ES-I3 (cell line): ENCODE measurements around the gene LENG8.
A peak's percentile ranks its signal among the peaks of the same experiment; 100 is the strongest.

Source experiments
- H3K36me3 ChIP-seq: 2 replicates; pipeline ENCODE4 v1.6.1; 2013; ENCODE audit warnings: mild to moderate bottlenecking, low read length, control low read depth, moderate library complexity; ENCODE audit not compliant: insufficient read depth
- H3K4me1 ChIP-seq: 2 replicates; pipeline ENCODE4 v1.6.1; 2013; ENCODE audit warnings: mild to moderate bottlenecking, control low read depth, low read length; ENCODE audit not compliant: insufficient read depth
- H3K9ac ChIP-seq: 2 replicates; pipeline ENCODE4 v1.6.1; 2013; ENCODE audit warnings: low read depth, mild to moderate bottlenecking, low read length, moderate library complexity
- H3K9me3 ChIP-seq: 2 replicates; pipeline ENCODE4 v1.6.1; 2013; ENCODE audit warnings: mild to moderate bottlenecking, low read length, moderate library complexity; ENCODE audit not compliant: control insufficient read depth, insufficient read depth

LENG8 gene

DNA sequence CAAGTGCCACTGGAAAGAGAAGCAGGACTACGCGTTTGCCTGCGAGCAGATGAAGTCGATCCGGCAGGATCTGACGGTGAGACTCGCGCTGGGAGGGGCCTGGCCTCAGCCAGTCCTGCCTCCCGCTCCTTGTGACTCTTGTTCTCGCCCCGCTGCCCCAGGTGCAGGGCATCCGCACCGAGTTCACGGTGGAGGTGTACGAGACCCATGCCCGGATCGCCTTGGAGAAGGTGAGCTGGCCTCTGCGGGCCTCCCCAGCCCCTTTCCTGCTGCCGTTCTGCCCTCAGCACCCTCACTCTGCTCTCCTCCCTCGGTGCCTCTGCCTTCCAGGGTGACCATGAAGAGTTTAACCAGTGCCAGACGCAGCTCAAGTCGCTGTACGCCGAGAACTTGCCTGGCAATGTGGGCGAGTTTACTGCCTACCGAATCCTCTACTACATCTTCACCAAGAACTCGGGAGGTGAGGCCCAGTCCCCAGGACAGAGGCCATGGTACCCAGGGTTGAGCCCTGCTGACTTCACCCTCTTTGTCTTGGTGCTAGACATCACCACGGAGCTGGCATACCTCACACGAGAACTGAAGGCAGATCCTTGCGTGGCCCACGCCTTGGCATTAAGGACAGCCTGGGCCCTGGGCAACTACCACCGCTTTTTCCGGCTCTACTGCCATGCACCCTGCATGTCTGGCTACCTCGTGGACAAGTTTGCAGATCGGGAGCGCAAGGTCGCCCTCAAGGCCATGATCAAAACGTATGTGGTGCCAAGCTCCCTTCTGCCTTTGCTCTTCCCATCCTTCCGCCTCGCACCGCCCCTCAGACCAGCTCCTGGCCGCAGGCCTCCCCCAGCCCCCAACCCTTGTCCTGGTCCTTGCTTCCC is 9.0 kb downstream of the LENG8 start:
- Histone ChIP-seq H3K36me3 (peaks cover 16% of the 10 kb centered on the region), H3K9ac (no peak overlapping the region), H3K4me1 (peaks cover 7% of the 10 kb centered on the region; the same call in 1 of the 2 replicates), H3K9me3 (no peaks in the 10 kb centered on the region)

GRCh38 chr19:54458648-54459281 is 9.8 kb downstream of the LENG8 start:
- H3K36me3 ChIP-seq, result peaks cover 14% of the 10 kb centered on the region
- no peaks in the 10 kb centered on the region for H3K9me3 ChIP-seq
- no peak overlapping the region for H3K9ac ChIP-seq
- peaks cover 7% of the 10 kb centered on the region; the same call in 1 of the 2 replicates for H3K4me1 ChIP-seq

GRCh38 chr19:54459282-54460229 is 10.6 kb downstream of the LENG8 start:
- Histone ChIP-seq H3K9me3 (no peaks in the 10 kb centered on the region), H3K36me3 (peaks cover 13% of the 10 kb centered on the region), H3K9ac (no peak overlapping the region), H3K4me1 (peaks cover 7% of the 10 kb centered on the region; the same call in 1 of the 2 replicates)

DNA sequence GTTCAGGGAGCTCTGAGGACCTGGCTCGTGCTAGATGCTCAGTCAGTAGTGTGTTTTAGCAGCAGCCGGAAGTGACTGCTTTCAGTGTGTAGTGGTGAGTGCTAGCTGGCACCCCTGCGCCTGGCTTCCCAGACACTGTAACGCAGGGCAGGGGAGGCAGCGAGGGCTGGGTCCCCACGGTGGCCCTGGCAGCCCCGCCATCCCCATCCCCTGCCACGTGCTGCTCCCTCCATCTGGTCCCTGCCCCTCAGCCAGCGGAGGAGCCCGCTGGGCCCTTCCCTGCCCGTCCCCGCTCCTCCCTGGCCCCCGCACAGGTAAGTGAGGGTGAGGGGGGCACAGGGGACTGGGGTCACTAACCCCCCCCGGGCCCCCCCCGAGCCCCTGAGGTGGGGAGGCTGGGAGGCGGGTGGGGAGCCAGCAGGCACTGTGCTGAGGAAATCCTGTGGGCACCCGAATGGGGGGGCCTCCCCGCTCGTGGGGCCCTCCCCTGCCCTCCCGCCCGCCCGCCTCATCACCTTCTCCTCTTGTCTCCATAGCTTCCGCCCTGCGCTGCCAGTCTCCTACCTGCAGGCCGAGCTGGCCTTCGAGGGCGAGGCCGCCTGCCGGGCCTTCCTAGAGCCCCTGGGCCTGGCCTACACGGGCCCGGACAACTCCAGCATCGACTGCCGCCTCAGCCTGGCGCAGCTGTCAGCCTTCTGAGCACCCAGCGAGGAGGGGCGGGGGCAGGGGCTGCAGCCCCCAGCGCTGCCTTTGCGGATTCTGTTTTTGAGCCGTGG is 11.4 kb downstream of the LENG8 start:
- Histone ChIP-seq H3K36me3 (peaks cover 6% of the 10 kb centered on the region), H3K9me3 (no peaks in the 10 kb centered on the region), H3K4me1 (peaks cover 7% of the 10 kb centered on the region; the same call in 1 of the 2 replicates), H3K9ac (no peak overlapping the region)

DNA sequence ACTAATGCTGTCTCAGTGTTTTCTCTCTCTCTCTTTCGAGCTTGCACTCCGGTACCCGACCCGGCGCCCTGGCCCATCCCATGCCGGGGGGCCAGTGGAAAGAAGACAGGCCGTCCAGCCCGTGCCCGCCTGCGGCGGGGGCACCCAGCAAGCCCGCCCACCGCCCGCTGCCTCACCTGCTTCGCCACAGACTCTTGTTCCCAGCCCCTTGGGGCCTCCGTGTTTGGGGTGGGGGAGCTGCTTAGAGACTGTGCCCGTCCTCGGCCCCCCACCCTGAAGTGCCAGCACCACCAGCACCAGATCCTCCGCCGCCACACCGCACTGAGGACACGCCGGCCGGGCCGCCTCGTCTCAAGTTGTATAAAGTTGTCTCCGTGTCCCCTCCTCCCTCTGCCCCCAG is 12.2 kb downstream of the LENG8 start:
- H3K9me3 ChIP-seq, result no peaks in the 10 kb centered on the region
- H3K4me1 ChIP-seq, result peaks cover 7% of the 10 kb centered on the region; the same call in 1 of the 2 replicates
- no peak overlapping the region for H3K9ac ChIP-seq
- peaks cover 6% of the 10 kb centered on the region for H3K36me3 ChIP-seq

- Histone ChIP-seq H3K9ac (0 out of 2 replicates have a peak overlapping the region, but pooled peaks have one; percentile 98), H3K9me3 (no peaks in the 10 kb centered on the region), H3K36me3 (peaks cover 6% of the 10 kb centered on the region), H3K4me1 (peaks cover 7% of the 10 kb centered on the region; the same call in 1 of the 2 replicates)
These were observed 12.6 kb downstream of the LENG8 start for GRCh38 chr19:54461613-54462012.

- no peaks in the 10 kb centered on the region for H3K9me3 ChIP-seq
- H3K4me1 ChIP-seq, result peaks cover 7% of the 10 kb centered on the region; the same call in 1 of the 2 replicates
- H3K9ac ChIP-seq, result peak overlapping the region; percentile 98
- H3K36me3 ChIP-seq, result peaks cover 3% of the 10 kb centered on the region
These were observed 13.2 kb downstream of the LENG8 start for GRCh38 chr19:54462047-54462654.

- H3K9ac ChIP-seq, result peak overlapping the region; percentile 98
- H3K4me1 ChIP-seq, result peaks cover 7% of the 10 kb centered on the region; the same call in 1 of the 2 replicates
- H3K9me3 ChIP-seq, result no peaks in the 10 kb centered on the region
- H3K36me3 ChIP-seq, result no peaks in the 10 kb centered on the region; the same call in none of the 2 replicates
These were observed 13.9 kb downstream of the LENG8 start for GRCh38 chr19:54462655-54463530.

DNA sequence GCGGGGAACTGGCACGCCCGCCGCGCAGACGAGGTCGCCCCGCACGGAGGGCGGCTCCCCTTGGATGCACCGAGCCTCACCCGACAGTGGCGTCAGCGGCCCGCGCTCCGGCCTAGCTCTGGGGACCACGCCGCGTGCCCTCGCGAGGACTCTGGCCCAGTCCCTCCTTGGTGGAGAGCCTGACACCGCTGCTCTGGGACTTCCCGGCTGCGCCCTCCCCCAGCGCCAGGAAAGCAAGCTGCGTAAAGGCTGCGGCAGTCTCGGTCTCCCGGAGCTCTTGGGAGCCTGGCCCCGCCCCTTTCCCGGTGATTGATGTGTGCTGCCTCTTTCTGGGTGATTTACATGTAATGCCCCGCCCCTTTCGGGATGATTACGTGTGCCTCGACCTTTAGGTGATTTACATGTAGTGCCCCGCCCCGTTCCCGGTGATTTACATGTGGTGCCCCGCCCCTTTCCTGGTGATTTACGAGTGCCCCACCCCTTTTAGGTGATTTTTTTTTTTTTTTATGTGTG is 14.6 kb downstream of the LENG8 start, which contains the start of gene LENG9:
LENG9 (minus strand) TSS at position 248 of the 513 bp plus-strand sequence. CDS start 252 bp downstream, outside the sequence.
- Histone ChIP-seq H3K9me3 (no peaks in the 10 kb centered on the region), H3K4me1 (peaks cover 7% of the 10 kb centered on the region; the same call in 1 of the 2 replicates), H3K9ac (peak within 1 kb of the TSS; percentile 98), H3K36me3 (no peaks in the 10 kb centered on the region; the same call in 1 of the 2 replicates)

DNA sequence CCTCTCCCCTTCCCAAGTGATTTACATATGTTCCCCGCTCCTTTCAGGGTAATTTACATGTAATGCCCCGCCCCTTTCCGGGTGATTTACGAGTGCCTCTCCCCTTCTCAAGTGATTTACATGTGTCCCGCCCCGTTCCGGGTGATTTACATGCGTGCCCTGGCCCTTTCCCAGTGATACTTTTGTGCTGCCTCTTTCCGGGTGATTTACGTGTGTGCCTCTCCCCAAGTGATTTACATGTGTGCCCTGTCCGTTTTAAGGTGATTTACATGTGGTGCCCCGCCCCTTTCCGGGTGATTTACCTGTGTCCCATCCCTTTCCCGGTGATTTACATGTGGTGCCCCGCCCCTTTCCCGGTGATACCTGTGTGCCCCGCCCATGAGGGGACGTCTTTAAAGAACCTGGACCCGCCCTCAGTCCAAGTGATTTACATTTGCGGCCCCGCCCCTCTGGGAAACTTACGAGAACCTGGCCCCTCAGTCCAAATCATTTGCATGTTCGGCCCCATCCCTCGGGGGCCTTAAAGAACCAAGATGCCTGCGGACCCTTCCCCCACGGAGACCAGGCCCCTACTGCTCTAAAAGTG is 15.1 kb downstream of the LENG8 start:
- H3K9ac ChIP-seq, result peak overlapping the region; percentile 98
- peaks cover 7% of the 10 kb centered on the region; the same call in 1 of the 2 replicates for H3K4me1 ChIP-seq
- H3K36me3 ChIP-seq, result no peaks in the 10 kb centered on the region
- no peaks in the 10 kb centered on the region for H3K9me3 ChIP-seq

- no peaks in the 10 kb centered on the region for H3K36me3 ChIP-seq
- H3K9ac ChIP-seq, result peak overlapping the region; percentile 98
- peaks cover 11% of the 10 kb centered on the region; the same call in 1 of the 2 replicates for H3K4me1 ChIP-seq
- H3K9me3 ChIP-seq, result no peaks in the 10 kb centered on the region
These were observed 15.8 kb downstream of the LENG8 start for GRCh38 chr19:54464630-54465425.
